Measurements from ENCODE around the gene ATP2B2.
"Not testable (repeated sequence)": the region's sequence is repeated elsewhere in the genome, so short reads cannot be mapped to it uniquely, and the experiment has no call there.

The ATP2B2 gene

GRCh38 chr3:10505050-10505790 lies at the start of gene ATP2B2:
TSS of gene ATP2B2 (minus strand) at chr3:10505586. CDS start at chr3:10449543, 56,043 bp downstream.
- no peak for DNase-seq

- no peak for DNase-seq
These were observed 49.4 kb upstream of the ATP2B2 start for GRCh38 chr3:10554746-10555145.

GRCh38 chr3:10554236-10554611 lies 48.8 kb upstream of the ATP2B2 start:
- no peak for DNase-seq

GRCh38 chr3:10553591-10554235 lies 48.3 kb upstream of the ATP2B2 start:
- DNase-seq = no peak

DNA sequence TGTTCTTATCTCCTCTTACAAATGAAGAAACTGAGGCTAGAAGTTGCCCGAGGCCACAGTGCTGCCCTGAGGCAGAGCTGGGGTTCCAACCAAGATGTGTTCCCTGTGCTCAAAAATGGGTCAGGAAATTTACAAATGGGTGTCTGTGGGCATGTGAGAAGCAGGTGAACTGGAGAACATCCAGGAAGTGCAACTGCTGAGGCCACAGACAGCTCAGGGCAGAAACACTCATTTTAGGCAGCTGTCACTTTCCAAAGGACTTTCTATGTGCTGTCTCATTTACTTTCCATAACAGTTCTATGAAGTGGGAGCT lies 47.2 kb upstream of the ATP2B2 start:
- no peak for DNase-seq

GRCh38 chr3:10551821-10552630 lies 46.6 kb upstream of the ATP2B2 start:
- DNase-seq = no peak

GRCh38 chr3:10551139-10551538 lies 45.8 kb upstream of the ATP2B2 start:
- no peak for DNase-seq

- DNase-seq = no peak
These were observed 45.3 kb upstream of the ATP2B2 start for GRCh38 chr3:10550705-10551104.

GRCh38 chr3:10549617-10550230 lies 44.3 kb upstream of the ATP2B2 start:
- DNase-seq = no peak

DNA sequence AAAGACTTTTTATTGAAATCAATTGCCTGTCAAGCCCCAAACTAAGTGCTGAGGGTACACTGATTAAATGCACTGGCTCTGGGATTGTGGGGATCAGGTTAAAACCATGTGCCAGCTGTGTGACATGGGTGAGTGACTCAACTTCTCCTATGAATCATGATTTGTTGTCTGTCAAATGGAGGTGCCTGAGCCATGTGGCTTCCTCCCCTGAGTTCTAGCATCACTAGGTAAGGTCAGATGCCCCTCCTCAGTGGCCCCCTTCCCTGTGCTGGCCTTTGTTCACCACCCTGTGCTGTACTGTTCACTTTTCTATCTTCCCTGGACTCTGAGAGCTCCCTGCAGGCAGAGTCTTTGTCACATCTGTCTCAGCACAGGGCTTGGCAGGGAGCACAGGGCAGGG lies 43.6 kb upstream of the ATP2B2 start:
- no peak for DNase-seq

DNA sequence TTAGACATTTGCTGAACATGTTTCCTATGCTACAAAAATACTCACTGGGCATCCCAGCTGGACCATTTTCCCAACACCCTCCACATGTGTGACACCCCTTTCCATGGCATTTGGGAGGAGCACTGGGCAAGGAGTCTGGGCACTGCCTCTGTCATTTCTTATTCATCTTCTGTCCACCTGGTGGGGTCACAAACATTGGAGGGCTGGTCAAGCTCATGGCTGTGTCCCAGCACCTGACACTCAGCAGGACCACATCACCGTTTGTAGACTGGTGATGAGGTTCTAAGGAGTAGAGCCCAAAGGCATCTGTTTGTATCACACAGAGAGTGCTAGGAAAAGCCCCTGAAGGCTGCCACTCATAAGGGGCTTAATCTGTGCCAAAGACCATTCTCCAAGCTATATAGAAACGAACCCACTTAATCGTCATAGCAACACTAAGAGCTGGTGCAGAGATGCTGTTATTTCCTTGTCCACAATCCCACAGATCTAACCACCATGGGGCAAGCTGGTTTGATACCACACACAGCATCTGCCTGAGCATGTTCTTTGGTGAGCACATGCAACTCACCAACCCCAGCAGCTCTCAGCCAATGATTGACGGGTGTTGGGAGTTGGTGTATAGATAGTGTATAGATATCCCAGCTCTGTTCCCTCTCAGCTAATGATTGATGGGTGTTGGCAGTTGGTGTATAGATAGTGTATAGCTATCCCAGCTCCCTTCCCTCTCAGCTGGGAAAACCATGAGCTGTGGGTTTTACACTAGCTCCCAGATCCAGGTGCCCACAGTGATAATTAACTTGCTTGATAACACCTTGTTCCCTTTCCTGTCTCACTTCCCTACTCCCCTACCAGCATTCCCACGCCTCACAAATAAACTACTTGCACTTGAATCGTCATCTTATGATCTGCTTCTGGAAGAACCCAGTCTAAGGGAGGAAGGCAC lies 42.7 kb upstream of the ATP2B2 start:
- no peak for DNase-seq

GRCh38 chr3:10547413-10547812 lies 42.0 kb upstream of the ATP2B2 start:
- DNase-seq = no peak

DNA sequence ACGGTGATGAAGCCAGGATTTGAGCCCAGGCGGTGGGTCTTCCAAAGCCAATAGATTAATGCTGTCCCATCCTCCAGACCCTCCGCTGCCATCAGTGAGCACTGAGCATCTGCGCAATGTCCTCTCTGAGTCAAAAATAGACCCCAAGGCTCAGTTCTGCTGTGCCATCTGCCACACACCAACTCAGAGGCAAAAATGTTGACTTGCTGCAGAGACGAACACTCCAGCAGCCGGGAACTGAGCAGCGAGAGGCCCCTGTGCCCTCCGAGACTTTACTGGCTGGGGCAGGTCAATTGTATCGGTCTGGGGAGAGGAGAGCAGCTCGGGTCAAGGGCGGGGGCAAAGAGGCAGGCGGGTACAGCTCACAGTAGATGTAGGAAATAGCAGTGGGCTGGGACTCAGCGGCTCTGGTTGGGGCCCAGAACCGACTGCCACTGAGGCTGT lies 41.5 kb upstream of the ATP2B2 start:
- no peak for DNase-seq

- no peak for DNase-seq
These were observed 40.8 kb upstream of the ATP2B2 start for GRCh38 chr3:10546181-10546624.

GRCh38 chr3:10542518-10542917 lies 37.1 kb upstream of the ATP2B2 start:
- DNase-seq = no peak

DNA sequence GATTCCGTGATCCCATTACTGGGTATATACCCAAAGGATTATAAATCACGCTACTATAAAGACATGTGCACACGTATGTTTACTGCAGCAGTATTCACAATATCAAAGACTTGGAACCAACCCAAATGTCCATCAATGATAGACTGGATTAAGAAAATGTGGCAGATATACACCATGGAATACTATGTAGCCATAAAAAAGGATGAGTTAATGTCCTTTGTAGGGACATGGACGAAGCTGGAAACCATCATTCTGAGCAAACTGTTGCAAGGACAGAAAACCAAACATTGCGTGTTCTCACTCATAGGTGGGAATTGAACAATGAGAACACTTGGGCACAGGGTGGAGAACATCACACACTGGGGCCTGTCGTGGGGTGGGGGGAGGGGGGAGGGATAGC lies 35.0 kb upstream of the ATP2B2 start:
- DNase-seq = not testable (repeated sequence)

- DNase-seq = no peak
These were observed 28.7 kb upstream of the ATP2B2 start for GRCh38 chr3:10534066-10534465.

GRCh38 chr3:10533737-10534023 lies 28.3 kb upstream of the ATP2B2 start:
- DNase-seq = no peak

GRCh38 chr3:10532939-10533736 lies 27.8 kb upstream of the ATP2B2 start:
- DNase-seq = no peak

- DNase-seq = no peak
These were observed 25.6 kb upstream of the ATP2B2 start for GRCh38 chr3:10531031-10531430.

DNA sequence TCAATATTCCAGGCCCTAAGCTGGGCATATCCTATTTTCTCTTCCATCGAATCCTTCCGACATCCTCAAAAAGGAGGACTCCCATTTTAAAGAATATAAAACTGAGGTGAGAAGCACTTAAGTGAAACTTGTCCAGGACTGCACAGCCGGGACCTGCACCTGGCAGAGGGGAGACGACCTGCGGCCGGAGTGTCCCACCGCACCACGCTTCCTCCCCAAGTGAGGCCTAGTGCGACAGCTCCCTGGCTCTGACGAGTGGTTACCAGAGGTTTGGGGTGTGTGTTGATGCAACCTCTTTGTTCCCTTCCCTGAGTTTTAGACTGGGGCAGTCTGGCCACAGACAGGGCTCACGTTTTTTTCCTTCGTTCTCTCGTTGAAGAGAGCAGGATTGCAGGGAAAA lies 24.9 kb upstream of the ATP2B2 start:
- DNase-seq = no peak

GRCh38 chr3:10529809-10530208 lies 24.4 kb upstream of the ATP2B2 start:
- no peak for DNase-seq
